Peyer's patch (tissue), 4 donors: ENCODE measurements around the gene KCNB1. TPM values are rescaled to one million over a fixed set of nuclear protein-coding genes. Genes with fewer than 3 reads are reported as not detected.

Experiments
- DNase-seq, 3 donors: peaks; one replicate each; pipeline ENCODE4 v3.0.0-alpha.2; 2017 to 2019
- H3K27ac ChIP-seq, 4 donors: fragments of 200-600 bp; sonication (generic); one replicate each; pipeline ENCODE4 v1.5.1; 2016 to 2019
- H3K27me3 ChIP-seq, 2 donors: fragments of 200-600 bp; sonication (generic); one replicate each; pipeline ENCODE4 v1.5.1; 2019
- H3K36me3 ChIP-seq, 3 donors: fragments of 200-600 bp; sonication (generic); one replicate each; pipeline ENCODE4 v1.5.1; 2016 to 2019
- H3K4me1 ChIP-seq, 4 donors: fragments of 200-600 bp; sonication (generic); one replicate each; pipeline ENCODE4 v1.5.1; 2016 to 2019
- H3K4me3 ChIP-seq, 4 donors: fragments of 200-600 bp; sonication (generic); 1 replicate in 3 of 4; 2 replicates in 1 of 4; pipeline ENCODE4 v1.5.1; 2016 to 2019; ENCODE audit warnings: mild to moderate bottlenecking in 1 of 4
- H3K9me3 ChIP-seq, 4 donors: fragments of 200-600 bp; sonication (generic); one replicate each; pipeline ENCODE4 v1.5.1; 2016 to 2019; ENCODE audit warnings: mild to moderate bottlenecking in 1 of 4
- CTCF ChIP-seq, 6 experiments: fragments of 450-650 bp in 4 of 6; fragments of 200-600 bp in 2 of 6; sonication (generic) in 1 of 6; IDR thresholded peaks; one replicate each; pipeline ENCODE4 v1.5.1; 2017 to 2019; ENCODE audit warnings: antibody characterized with exemption in 6 of 6, mild to moderate bottlenecking in 3 of 6, moderate library complexity in 1 of 6
- POLR2A ChIP-seq, 2 donors: fragments of 450-650 bp; IDR thresholded peaks; one replicate each; pipeline ENCODE4 v1.5.1; 2017; ENCODE audit warnings: antibody characterized with exemption in 2 of 2, mild to moderate bottlenecking in 2 of 2, moderate library complexity in 2 of 2
- total RNA-seq, 4 donors: library from RNA; depleted of rRNA; stranded (reverse); fragments of >200 nt; gene quantifications; one replicate each; pipeline ENCODE4 v1.1.0, GENCODE V29; 2016

KCNB1 gene
- total RNA-seq, 4 donors from 2014 or later = 0.35 to 0.85 (median 0.61) TPM

- Histone ChIP-seq H3K27me3 (no peaks in the 10 kb centered on the region), H3K4me3 (no peak overlapping the region), H3K9me3 (peaks cover 0 to 7% (median 0%) of the 10 kb centered on the region in 4 donors), H3K4me1 (no peaks in the 10 kb centered on the region), H3K27ac (no peak overlapping the region), H3K36me3 (no peaks in the 10 kb centered on the region)
- no peak for DNase-seq
- TF ChIP-seq POLR2A (IDR thresholded peaks at IDR 0.05) = no peak
- no peak for TF ChIP-seq CTCF (IDR thresholded peaks at IDR 0.05)
Observed at GRCh38 chr20:49521356-49521755, 38.9 kb upstream of the KCNB1 start.

GRCh38 chr20:49519777-49520359 lies 37.4 kb upstream of the KCNB1 start:
- no peak for DNase-seq
- Histone ChIP-seq H3K4me1 (no peaks in the 10 kb centered on the region), H3K36me3 (no peaks in the 10 kb centered on the region), H3K4me3 (no peak overlapping the region), H3K9me3 (peaks cover 0 to 7% (median 0%) of the 10 kb centered on the region in 4 donors), H3K27ac (no peak overlapping the region), H3K27me3 (no peaks in the 10 kb centered on the region)
- TF ChIP-seq POLR2A (IDR thresholded peaks at IDR 0.05) (no peak), CTCF (IDR thresholded peaks at IDR 0.05) (no peak)

- Histone ChIP-seq H3K4me3 (no peak overlapping the region), H3K27me3 (no peaks in the 10 kb centered on the region), H3K36me3 (no peaks in the 10 kb centered on the region), H3K4me1 (no peaks in the 10 kb centered on the region), H3K27ac (no peak overlapping the region), H3K9me3 (peaks cover 0 to 5% (median 0%) of the 10 kb centered on the region in 4 donors)
- TF ChIP-seq CTCF (IDR thresholded peaks at IDR 0.05) (no peak), POLR2A (IDR thresholded peaks at IDR 0.05) (no peak)
- DNase-seq = no peak
Observed at GRCh38 chr20:49519212-49519712, 36.8 kb upstream of the KCNB1 start.

GRCh38 chr20:49518576-49518975 lies 36.1 kb upstream of the KCNB1 start:
- Histone ChIP-seq H3K36me3 (no peaks in the 10 kb centered on the region), H3K4me3 (no peak overlapping the region), H3K9me3 (no peaks in the 10 kb centered on the region), H3K4me1 (no peaks in the 10 kb centered on the region), H3K27me3 (no peaks in the 10 kb centered on the region), H3K27ac (no peak overlapping the region)
- TF ChIP-seq POLR2A (IDR thresholded peaks at IDR 0.05) = no peak
- DNase-seq = no peak

- Histone ChIP-seq H3K9me3 (no peaks in the 10 kb centered on the region), H3K36me3 (no peaks in the 10 kb centered on the region), H3K4me3 (no peak overlapping the region), H3K27me3 (no peaks in the 10 kb centered on the region), H3K4me1 (no peaks in the 10 kb centered on the region), H3K27ac (no peak overlapping the region)
- TF ChIP-seq CTCF (IDR thresholded peaks at IDR 0.05) = no peak
- no peak for TF ChIP-seq POLR2A (IDR thresholded peaks at IDR 0.05)
- no peak for DNase-seq
Observed at GRCh38 chr20:49517805-49518100, 35.3 kb upstream of the KCNB1 start.

- no peaks in the 10 kb centered on the region for H3K4me1 ChIP-seq
- H3K4me3 ChIP-seq = no peak overlapping the region
- H3K27me3 ChIP-seq = no peaks in the 10 kb centered on the region
- no peaks in the 10 kb centered on the region for H3K36me3 ChIP-seq
- H3K27ac ChIP-seq = no peak overlapping the region
- TF ChIP-seq CTCF (IDR thresholded peaks at IDR 0.05) (no peak), POLR2A (IDR thresholded peaks at IDR 0.05) (no peak)
- no peaks in the 10 kb centered on the region for H3K9me3 ChIP-seq
- no peak for DNase-seq
Observed at GRCh38 chr20:49516916-49517804, 34.7 kb upstream of the KCNB1 start.
